K562 (cell line): ENCODE data around the gene ITPR2. TPM values are rescaled to one million over a fixed set of nuclear protein-coding genes. Genes with fewer than 3 reads are reported as not detected.

Source experiments
- ATAC-seq: fragments of 200-7000 bp; cut with Tn5 transposase; 3 replicates; pipeline ENCODE4 v1.9.1; 2020; ENCODE audit warnings: moderate library complexity
- BruUV-seq: library from RNA; stranded (reverse); fragments of 400-500 nt; replicated peaks from 2 replicates; lab custom pipeline; 2021; lab: Mats Ljungman, UMichigan
- CTCF ChIA-PET: fragments of 300-600 bp; formaldehyde crosslinking; extraction: SDS; loops from one replicate; lab custom pipeline; 2021; ENCODE audit warnings: low intra/inter-chr PET ratio; lab: Yijun Ruan, JAX
- POLR2A ChIA-PET: fragments of 300-600, 350-650 bp; sonication (Branson Sonifier 250); formaldehyde crosslinking; extraction: SDS; loops from one replicate; lab custom pipeline; 2021; ENCODE audit warnings: antibody characterized with exemption, inconsistent platforms; lab: Yijun Ruan, JAX
- DNase-seq, 4 experiments: peaks; one replicate each; pipeline versions ENCODE4 v3.0.0 to v3.0.0-alpha.2; 2011 to 2018; ENCODE audit warnings: low spot score in 3 of 4, mixed read lengths in 3 of 4; ENCODE audit errors: extremely low read depth in 1 of 4
- FAIRE-seq: peaks from 2 replicates; lab custom pipeline; 2011; peaks lifted over from hg19 to GRCh38; lab: Jason Lieb, UNC
- H2AFZ ChIP-seq: 2 replicates; pipeline ENCODE4 v1.6.0; 2011; ENCODE audit warnings: low read depth, low read length, control low read depth, inconsistent platforms
- H3K27ac ChIP-seq: fragments of 200-600 bp; 3 replicates; pipeline ENCODE4 v1.8.0; 2011; ENCODE audit warnings: low read depth, mild to moderate bottlenecking, control low read depth, inconsistent platforms, low read length, moderate library complexity, mixed read lengths; ENCODE audit errors: extremely low read depth
- H3K27me3 ChIP-seq, 2 experiments: fragments of 300-600 bp in 1 of 2; 2 replicates in 1 of 2; 3 replicates in 1 of 2; pipeline versions ENCODE4 v1.6.0 to v1.8.0; 2011; ENCODE audit warnings: inconsistent platforms in 2 of 2, low read length in 2 of 2, mild to moderate bottlenecking in 1 of 2, mixed read lengths in 1 of 2, moderate library complexity in 1 of 2; ENCODE audit not compliant: control insufficient read depth in 2 of 2, insufficient read depth in 2 of 2
- H3K36me3 ChIP-seq: fragments of 300-600 bp; 3 replicates; pipeline ENCODE4 v1.8.0; 2011; ENCODE audit warnings: mild to moderate bottlenecking, low read length, inconsistent platforms; ENCODE audit not compliant: control insufficient read depth, insufficient read depth
- H3K4me1 ChIP-seq, 2 experiments: fragments of 200-600 bp in 1 of 2; replicated peaks in 1 of 2; 2 replicates in 1 of 2; 3 replicates in 1 of 2; pipeline versions ENCODE4 v1.5.1 to v1.8.0; 2011; ENCODE audit warnings: inconsistent platforms in 2 of 2, low read length in 2 of 2, mild to moderate bottlenecking in 1 of 2, mixed read lengths in 1 of 2, moderate library complexity in 1 of 2; ENCODE audit not compliant: control insufficient read depth in 2 of 2, insufficient read depth in 2 of 2
- H3K4me2 ChIP-seq: 2 replicates; pipeline ENCODE4 v1.6.1; 2011; ENCODE audit warnings: low read length, control low read depth, inconsistent platforms, mixed read lengths; ENCODE audit not compliant: insufficient read depth
- H3K4me3 ChIP-seq: fragments of 200-600 bp; sonication (generic), shearing (Covaris generic); 2 replicates; pipeline ENCODE4 v1.5.1; 2016; ENCODE audit warnings: control low read depth, inconsistent platforms
- H3K79me2 ChIP-seq: fragments of 200-600 bp; 3 replicates; pipeline ENCODE4 v1.8.0; 2011; ENCODE audit warnings: low read length, inconsistent platforms; ENCODE audit not compliant: control insufficient read depth, insufficient read depth
- H3K9ac ChIP-seq, 2 experiments: 2 replicates each; pipeline versions ENCODE4 v1.6.0 to v1.6.1; 2011; ENCODE audit warnings: low read depth in 2 of 2, low read length in 2 of 2, control low read depth in 1 of 2, inconsistent platforms in 1 of 2, mild to moderate bottlenecking in 1 of 2, mixed read lengths in 1 of 2; ENCODE audit not compliant: insufficient read depth in 1 of 2
- H3K9me1 ChIP-seq: one replicate; pipeline ENCODE4 v1.6.0; 2011; ENCODE audit warnings: inconsistent platforms, mild to moderate bottlenecking, low read length, moderate library complexity; ENCODE audit not compliant: control insufficient read depth, insufficient read depth
- H3K9me3 ChIP-seq: replicated peaks from 2 replicates; pipeline ENCODE4 v1.5.1; 2011; ENCODE audit warnings: low read depth, low read length, inconsistent platforms; ENCODE audit not compliant: control insufficient read depth, insufficient read depth
- H4K20me1 ChIP-seq: replicated peaks from 2 replicates; pipeline ENCODE4 v1.6.1; 2011; ENCODE audit warnings: low read length, inconsistent platforms, mixed read lengths; ENCODE audit not compliant: control insufficient read depth, insufficient read depth
- BMI1 ChIP-seq: fragments of 150-350 bp; IDR thresholded peaks from 2 replicates; pipeline ENCODE4 v1.6.1; 2014; ENCODE audit warnings: low read length
- E2F1 ChIP-seq: sonication (generic); formaldehyde crosslinking; IDR thresholded peaks from 2 replicates; pipeline ENCODE4 v1.8.1; 2023; ENCODE audit warnings: mild to moderate bottlenecking, missing genetic modification reagents, moderate library complexity
- ELK1 ChIP-seq: sonication (generic); formaldehyde crosslinking; IDR thresholded peaks from 2 replicates; pipeline ENCODE4 v1.8.1; 2022; ENCODE audit warnings: missing genetic modification reagents
- MCM5 ChIP-seq: fragments of 450-650 bp; IDR thresholded peaks from 2 replicates; pipeline ENCODE4 v1.6.1; 2016; ENCODE audit warnings: low read depth
- NRF1 ChIP-seq, 2 experiments: fragments of 450-650 bp; IDR thresholded peaks in 1 of 2; conservative IDR thresholded peaks in 1 of 2; 2 replicates each; pipeline ENCODE4 v1.6.1; 2014; ENCODE audit warnings: mild to moderate bottlenecking in 2 of 2
- SMAD4 ChIP-seq: fragments of 250-450 bp; sonication (Bioruptor Pico); conservative IDR thresholded peaks from 2 replicates; pipeline ENCODE4 v1.8.0; 2021; ENCODE audit warnings: inconsistent platforms, mild to moderate bottlenecking, moderate library complexity
- STAG1 ChIP-seq: sonication (generic); formaldehyde crosslinking; IDR thresholded peaks from 2 replicates; pipeline ENCODE4 v1.5.0; 2020; ENCODE audit warnings: missing genetic modification reagents, borderline replicate concordance
- ZNF589 ChIP-seq: fragments of 200-800 bp; sonication (Bioruptor generic); IDR thresholded peaks from 2 replicates; pipeline ENCODE4 v1.6.1; 2016; ENCODE audit warnings: low read depth, missing genetic modification characterization, missing compliant biosample characterization
- WGBS: fragments of 100-300 bp; shearing (Covaris generic); methylation state at CpG from one replicate; pipeline ENCODE4 v1.1.6; 2016; ENCODE audit warnings: low coverage, mixed read lengths; ENCODE audit not compliant: insufficient coverage; ENCODE audit errors: missing lambda C conversion rate; 5-methylcytosine and 5-hydroxymethylcytosine counted together
- in situ Hi-C: fragments of 300-500 bp; cut with MboI; formaldehyde crosslinking; loops from 4 replicates; pipeline ENCODE4 v1.15.0; 2018; ENCODE audit warnings: inconsistent platforms, mixed read lengths
- intact Hi-C: fragments of 100-400 bp; cut with micrococcal nuclease; formaldehyde crosslinking; loops from 2 replicates; pipeline ENCODE4 v1.14.2; 2022
- polyA plus RNA-seq, 8 experiments: library from polyadenylated mRNA; depleted of rRNA in 4 of 8; stranded (reverse) in 5 of 8; unstranded in 3 of 8; fragments of >200 nt; fragmentation: Nextera tagmentation in 2 of 8; fragmentation: Illumina TruSeq in 1 of 8; extraction: Ambion mirVana in 2 of 8; extraction: Trizol in 1 of 8; gene quantifications; 2 replicates each; pipeline versions ENCODE4 v1.2.1 to v1.2.3, GENCODE V29; 2011 to 2014; ENCODE audit warnings: inconsistent platforms in 1 of 8, missing spikeins in 1 of 8
- total RNA-seq, 7 experiments: library from RNA; depleted of rRNA in 6 of 7; stranded (reverse); fragments of >200 nt in 6 of 7; fragmentation: Illumina TruSeq in 2 of 7; extraction: Trizol in 2 of 7; gene quantifications; 2 replicates each; pipeline versions ENCODE4 v1.2.1 to v1.2.3, GENCODE V29; 2011 to 2021; ENCODE audit warnings: low replicate concordance in 1 of 7
- TF ChIP-seq, protein P1 (sequence below): fragments of 150-350 bp; conservative IDR thresholded peaks from 2 replicates; pipeline ENCODE4 v1.6.1; 2014; ENCODE audit warnings: low read length

The ITPR2 gene
- total and polyA plus RNA-seq, 9 of the 15 experiments (the other 6 are each of a cell fraction or from before 2014, with no cell fraction given) = 0.21 to 3.3 (median 0.95) TPM

DNA sequence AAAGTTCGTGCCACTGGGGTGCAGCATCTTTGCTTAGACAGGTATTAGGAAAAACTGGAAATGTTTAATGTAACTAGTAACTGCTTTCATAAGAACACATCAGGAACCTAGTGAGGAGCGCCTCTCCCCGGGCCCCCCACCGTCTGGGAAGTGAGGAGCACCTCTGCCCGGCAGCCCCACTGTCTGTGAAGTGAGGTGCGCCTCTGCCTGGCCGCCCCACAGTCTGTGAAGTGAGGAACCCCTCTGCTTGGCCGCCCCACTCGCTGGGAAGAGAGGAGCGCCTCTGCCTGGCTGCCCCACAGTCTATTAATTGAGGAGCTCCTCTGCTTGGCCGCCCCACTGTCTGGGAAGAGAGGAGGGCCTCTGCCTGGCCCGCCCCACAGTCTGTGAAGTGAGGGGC is 224.7 kb downstream of the ITPR2 start:
- no TSS peak for BruUV-seq
- intact Hi-C loops = no loop called here
- no peak for FAIRE-seq
- in situ Hi-C loops = no loop called here
- TF ChIP-seq, protein P1, sequence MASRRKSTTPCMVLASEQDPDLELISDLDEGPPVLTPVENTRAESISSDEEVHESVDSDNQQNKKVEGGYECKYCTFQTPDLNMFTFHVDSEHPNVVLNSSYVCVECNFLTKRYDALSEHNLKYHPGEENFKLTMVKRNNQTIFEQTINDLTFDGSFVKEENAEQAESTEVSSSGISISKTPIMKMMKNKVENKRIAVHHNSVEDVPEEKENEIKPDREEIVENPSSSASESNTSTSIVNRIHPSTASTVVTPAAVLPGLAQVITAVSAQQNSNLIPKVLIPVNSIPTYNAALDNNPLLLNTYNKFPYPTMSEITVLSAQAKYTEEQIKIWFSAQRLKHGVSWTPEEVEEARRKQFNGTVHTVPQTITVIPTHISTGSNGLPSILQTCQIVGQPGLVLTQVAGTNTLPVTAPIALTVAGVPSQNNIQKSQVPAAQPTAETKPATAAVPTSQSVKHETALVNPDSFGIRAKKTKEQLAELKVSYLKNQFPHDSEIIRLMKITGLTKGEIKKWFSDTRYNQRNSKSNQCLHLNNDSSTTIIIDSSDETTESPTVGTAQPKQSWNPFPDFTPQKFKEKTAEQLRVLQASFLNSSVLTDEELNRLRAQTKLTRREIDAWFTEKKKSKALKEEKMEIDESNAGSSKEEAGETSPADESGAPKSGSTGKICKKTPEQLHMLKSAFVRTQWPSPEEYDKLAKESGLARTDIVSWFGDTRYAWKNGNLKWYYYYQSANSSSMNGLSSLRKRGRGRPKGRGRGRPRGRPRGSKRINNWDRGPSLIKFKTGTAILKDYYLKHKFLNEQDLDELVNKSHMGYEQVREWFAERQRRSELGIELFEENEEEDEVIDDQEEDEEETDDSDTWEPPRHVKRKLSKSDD = no peak
- no peak for TF ChIP-seq BMI1
- TF ChIP-seq STAG1 (CRISPR knock-in tag) = no peak
- Histone ChIP-seq H3K27ac (no peak overlapping the region), H3K9me3 (no peaks in the 10 kb centered on the region), H3K36me3 (no peaks in the 10 kb centered on the region), H3K27me3 (no peaks in the 10 kb centered on the region), H2AFZ (no peak overlapping the region), H3K9me1 (no peaks in the 10 kb centered on the region), H3K4me3 (no peak overlapping the region), H3K9ac (no peak overlapping the region), H4K20me1 (no peaks in the 10 kb centered on the region), H3K79me2 (no peaks in the 10 kb centered on the region), H3K4me2 (no peak overlapping the region), H3K4me1 (no peaks in the 10 kb centered on the region; a peak in 1 of 5 replicates)
- CTCF ChIA-PET = no interaction called here
- WGBS = 28% methylated on average over 9 of the region's 12 CpGs
- POLR2A ChIA-PET = interaction anchor here (0.6 kb wide), 1 partner anchor 350 kb away, joined by 3 read pairs; no protein-coding TSS in a partner anchor
- ATAC-seq = no peak
- no peak for DNase-seq

GRCh38 chr12:26606911-26607310 is 226.1 kb downstream of the ITPR2 start:
- no peak overlapping the region for H3K4me3 ChIP-seq
- no peak overlapping the region for H3K9ac ChIP-seq
- H3K9me1 ChIP-seq = no peaks in the 10 kb centered on the region
- no peaks in the 10 kb centered on the region for H3K9me3 ChIP-seq
- no peak for DNase-seq
- no TSS peak for BruUV-seq
- no peaks in the 10 kb centered on the region for H3K36me3 ChIP-seq
- H3K4me2 ChIP-seq = no peak overlapping the region
- intact Hi-C loops (no loop called here), in situ Hi-C loops (no loop called here)
- H2AFZ ChIP-seq = no peak overlapping the region
- ATAC-seq = no peak
- ChIA-PET POLR2A (interaction anchor here (1.0 kb wide), 1 partner anchor 10 kb away, joined by 3 read pairs; no protein-coding TSS in a partner anchor), CTCF (no interaction called here)
- H3K4me1 ChIP-seq = no peaks in the 10 kb centered on the region; a peak in 1 of 5 replicates
- H3K27ac ChIP-seq = no peak overlapping the region
- no peaks in the 10 kb centered on the region for H3K27me3 ChIP-seq
- H4K20me1 ChIP-seq = no peaks in the 10 kb centered on the region
- no peak for FAIRE-seq
- H3K79me2 ChIP-seq = no peaks in the 10 kb centered on the region
- TF ChIP-seq E2F1 (CRISPR knock-in tag) (no peak), MCM5 (no peak), SMAD4 (CRISPR knock-in tag) (no peak), ELK1 (CRISPR knock-in tag) (no peak), ZNF589 (CRISPR knock-in tag) (no peak), NRF1 (conservative IDR thresholded peaks at IDR 0.05 in 1 of 2, IDR thresholded peaks at IDR 0.05 in 1 of 2) (no peak)
